ENCODE results near the gene SLC25A30.

Gene SLC25A30

DNA sequence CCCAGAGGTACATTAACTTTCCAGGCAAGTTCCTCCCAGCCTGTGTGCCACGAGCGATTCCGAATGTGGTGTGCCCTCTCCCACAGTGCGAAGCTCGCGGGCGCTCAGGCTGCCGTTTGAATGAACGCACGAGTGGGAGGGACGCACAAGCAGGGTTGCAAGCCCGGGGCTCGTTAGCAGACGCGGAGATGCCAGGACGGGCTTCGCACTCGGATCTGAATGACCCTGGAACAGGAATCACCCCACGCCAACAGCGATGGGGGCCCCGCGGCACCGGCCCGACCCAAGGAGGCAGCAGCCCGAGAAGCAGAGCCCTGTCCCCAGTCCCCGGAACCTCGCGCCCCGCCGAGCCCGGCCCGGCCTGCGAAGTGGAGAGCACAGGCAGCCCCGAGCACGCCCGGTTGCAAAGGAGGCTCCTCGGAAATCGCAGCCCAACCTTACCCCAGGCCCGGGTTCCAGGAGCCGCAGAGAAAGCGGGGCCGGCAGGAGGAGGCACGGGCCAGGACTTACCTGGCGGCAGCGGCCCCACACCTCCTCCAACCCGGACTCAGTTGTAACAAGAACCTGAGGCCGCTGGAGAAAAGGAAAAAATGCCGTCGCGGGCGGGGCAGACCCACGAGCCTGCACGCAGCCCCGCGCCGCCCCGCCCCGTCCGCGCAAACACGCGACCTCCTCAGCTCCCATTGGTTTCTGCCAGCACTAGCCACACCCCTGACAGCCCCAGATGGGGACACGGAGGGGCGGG lies at the start of gene SLC25A30:
Gene SLC25A30, minus strand, starts transcription at position 584 of the 745 bp plus-strand sequence. CDS start 6,948 bp downstream, outside the sequence.
- peak; percentile 59 for DNase-seq

GRCh38 chr13:45466359-45466758 lies 48.2 kb upstream of the SLC25A30 start:
- DNase-seq, result no peak

- DNase-seq, result peak; percentile 95
Observed at GRCh38 chr13:45464687-45465453, 46.7 kb upstream of the SLC25A30 start, which contains the start of gene COG3. Gene COG3, plus strand, starts transcription at chr13:45464939. Its CDS starts 98 bp downstream, at chr13:45465037.

GRCh38 chr13:45464141-45464686 lies 46.0 kb upstream of the SLC25A30 start:
- no peak for DNase-seq

- no peak for DNase-seq
Observed at GRCh38 chr13:45456196-45456972, 38.2 kb upstream of the SLC25A30 start.

- DNase-seq, result no peak
Observed at GRCh38 chr13:45454204-45454603, 36.0 kb upstream of the SLC25A30 start.

DNA sequence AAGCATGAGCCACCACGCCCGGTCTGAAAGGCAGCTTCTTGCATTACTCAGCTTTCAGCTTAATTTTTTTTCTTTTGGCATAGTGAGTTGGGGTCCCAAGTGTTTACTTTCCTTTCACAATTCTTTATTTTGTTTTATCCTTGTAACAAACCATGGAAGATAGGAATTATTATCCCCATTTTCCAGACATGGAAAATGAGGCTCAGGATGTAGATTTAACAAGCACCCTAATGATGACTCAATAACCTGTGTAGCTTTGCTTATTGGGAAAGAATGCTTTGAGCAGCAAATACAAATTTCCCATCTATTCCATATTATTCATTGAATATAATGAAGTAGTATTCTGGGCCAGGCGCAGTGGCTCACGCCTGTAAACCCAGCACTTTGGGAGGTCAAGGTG lies 33.1 kb upstream of the SLC25A30 start:
- DNase-seq, result no peak

GRCh38 chr13:45448965-45449559 lies 30.9 kb upstream of the SLC25A30 start:
- no peak for DNase-seq

DNA sequence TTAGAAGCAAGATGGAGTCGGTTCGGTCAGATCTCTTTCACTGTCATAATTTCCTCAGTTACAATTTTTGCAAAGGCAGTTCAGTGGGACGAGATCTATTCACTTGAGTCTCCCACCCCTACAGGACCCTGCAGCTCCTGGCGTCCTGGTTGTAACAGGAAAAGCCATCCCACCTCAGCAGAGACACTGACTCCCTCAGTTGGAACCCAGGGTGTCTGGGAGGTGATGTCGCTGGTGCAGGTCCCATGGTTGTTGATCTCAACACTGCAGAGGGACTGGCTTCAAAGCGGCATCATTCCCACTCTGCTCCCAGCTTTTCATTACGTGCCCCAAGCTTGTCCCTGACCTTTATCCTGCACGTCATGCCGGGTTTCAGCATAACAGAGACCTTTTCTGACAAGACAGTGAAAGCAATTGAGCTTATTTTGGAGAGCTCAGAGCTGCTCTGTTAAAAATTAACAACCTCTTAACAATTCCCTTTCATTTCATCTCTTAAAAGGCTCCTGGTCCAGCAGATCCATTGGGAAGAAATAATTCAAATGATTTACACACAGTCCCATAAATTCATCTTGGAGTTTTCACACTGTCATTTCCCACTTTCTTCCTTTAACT lies 29.0 kb upstream of the SLC25A30 start:
- no peak for DNase-seq

DNA sequence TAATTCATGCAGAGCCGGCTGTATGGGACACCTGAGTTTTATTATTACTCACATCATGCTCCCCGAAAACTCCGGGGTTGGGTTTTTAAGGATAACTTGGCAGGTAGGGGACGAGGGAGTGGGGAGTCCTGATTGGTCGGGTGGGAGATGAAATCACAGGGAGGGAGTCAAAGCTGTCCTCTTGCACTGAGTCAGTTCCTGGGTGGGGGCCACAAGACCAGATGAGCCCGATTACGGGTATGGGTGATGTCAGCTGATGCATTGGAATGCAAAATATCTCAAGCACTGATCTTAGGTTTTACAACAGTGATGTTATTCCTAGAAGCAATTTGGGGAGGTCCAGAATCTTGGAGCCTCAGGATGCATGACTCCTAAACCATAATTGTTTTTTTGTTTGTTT lies 28.0 kb upstream of the SLC25A30 start:
- no peak for DNase-seq

GRCh38 chr13:45445053-45445452 lies 26.9 kb upstream of the SLC25A30 start:
- DNase-seq, result no peak

- no peak for DNase-seq
Observed at GRCh38 chr13:45441633-45442032, 23.5 kb upstream of the SLC25A30 start.

- DNase-seq, result no peak
Observed at GRCh38 chr13:45439781-45440462, 21.7 kb upstream of the SLC25A30 start.

DNA sequence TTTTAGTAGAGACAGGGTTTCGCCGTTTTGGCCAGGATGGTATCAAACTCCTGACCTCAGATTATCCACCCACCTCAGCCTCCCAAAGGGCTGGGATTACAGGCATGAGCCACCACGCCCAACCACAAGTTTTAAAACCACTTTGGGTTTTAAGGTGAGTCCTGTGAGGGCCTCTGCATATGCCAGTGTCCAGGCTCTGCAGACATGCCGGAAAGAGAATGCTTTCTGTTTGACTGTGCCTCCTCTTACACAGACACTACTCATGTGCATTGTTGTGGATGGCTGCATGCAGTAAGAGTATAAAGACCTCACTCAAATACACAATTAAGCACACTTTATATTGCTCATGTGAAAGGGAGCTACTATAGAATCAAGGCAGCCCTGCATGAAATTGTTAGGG lies 20.8 kb upstream of the SLC25A30 start:
- no peak for DNase-seq

GRCh38 chr13:45437947-45438346 lies 19.8 kb upstream of the SLC25A30 start:
- DNase-seq, result no peak

GRCh38 chr13:45436953-45437352 lies 18.8 kb upstream of the SLC25A30 start:
- DNase-seq, result no peak

DNA sequence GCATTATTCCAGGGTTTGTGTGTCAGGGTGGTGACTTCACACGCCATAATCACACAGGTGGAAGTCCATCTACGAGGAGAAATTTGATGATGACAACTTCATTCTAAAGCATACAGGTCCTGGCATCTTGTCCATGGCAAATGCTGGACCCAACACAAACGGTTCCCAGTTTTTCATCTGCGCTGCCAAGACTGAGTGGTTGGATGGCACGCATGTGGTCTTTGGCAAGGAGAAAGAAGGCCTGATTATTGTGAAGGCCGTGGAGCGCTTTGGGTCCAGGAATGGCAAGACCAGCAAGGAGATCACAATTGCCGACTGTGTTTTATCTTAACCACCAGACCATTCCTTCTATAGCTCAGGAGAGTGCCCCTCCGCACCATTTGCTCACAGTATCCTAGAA lies 18.2 kb upstream of the SLC25A30 start:
- DNase-seq, result no peak

- DNase-seq, result no peak
Observed at GRCh38 chr13:45434556-45435371, 16.6 kb upstream of the SLC25A30 start.

DNA sequence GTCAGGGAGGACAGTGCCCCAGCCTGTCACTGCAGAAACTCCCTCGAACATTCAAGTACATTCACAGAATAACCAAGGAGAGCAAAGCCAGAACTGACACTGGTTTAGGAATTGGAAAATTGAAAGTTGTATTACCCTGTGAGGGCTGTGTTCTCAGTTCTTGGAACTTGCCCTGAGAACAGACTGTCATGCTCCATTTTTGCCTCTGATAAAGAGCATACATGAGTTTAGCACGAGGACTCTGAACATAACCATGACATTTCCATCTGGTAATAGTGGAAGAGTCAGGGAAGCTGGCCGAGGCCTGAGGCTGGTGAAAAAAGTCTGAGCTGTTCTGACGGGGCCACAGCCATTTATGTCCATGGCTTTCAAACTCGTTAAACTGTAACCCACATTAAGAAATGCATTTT lies 15.2 kb upstream of the SLC25A30 start:
- no peak for DNase-seq

- DNase-seq, result no peak
Observed at GRCh38 chr13:45432737-45433380, 14.7 kb upstream of the SLC25A30 start.
